M059J (cell line): ENCODE measurements around the gene HABP2. TPM values are rescaled to one million over a fixed set of nuclear protein-coding genes. Genes with fewer than 3 reads are reported as not detected.

Experiments
- DNase-seq: peaks from one replicate; pipeline ENCODE4 v3.0.0-alpha.2; 2012; ENCODE audit warnings: low read depth
- total RNA-seq: library from RNA; depleted of rRNA; stranded (reverse); fragments of >200 nt; shearing (Covaris generic); gene quantifications from 2 replicates; pipeline ENCODE4 v1.2.3, GENCODE V29; 2014; rRNA removed

The HABP2 gene
- not detected in 2 replicates for total RNA-seq

DNA sequence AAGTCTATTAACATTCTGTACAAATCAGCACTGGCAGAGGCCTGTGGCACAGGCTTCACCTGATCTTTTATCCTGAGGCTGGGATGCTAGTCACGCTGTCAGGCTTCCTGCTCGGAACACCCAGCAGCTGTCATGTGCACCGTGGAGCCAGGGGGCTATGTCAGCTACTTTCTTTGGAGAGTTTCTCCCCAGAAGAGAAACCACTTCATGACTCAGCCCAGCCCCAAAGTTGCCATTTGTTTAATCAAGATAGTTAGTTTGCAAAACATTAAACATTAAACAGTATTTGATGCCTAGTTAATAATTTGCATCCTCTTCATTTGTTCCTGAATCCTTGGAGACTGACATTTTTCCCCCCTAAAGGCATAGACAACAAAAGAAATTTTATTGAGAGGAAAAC is at the start of gene HABP2:
HABP2 (plus strand) TSS at position 353 of the 400 bp plus-strand sequence. CDS start 69 bp downstream, outside the sequence.
- DNase-seq, result no peak

DNA sequence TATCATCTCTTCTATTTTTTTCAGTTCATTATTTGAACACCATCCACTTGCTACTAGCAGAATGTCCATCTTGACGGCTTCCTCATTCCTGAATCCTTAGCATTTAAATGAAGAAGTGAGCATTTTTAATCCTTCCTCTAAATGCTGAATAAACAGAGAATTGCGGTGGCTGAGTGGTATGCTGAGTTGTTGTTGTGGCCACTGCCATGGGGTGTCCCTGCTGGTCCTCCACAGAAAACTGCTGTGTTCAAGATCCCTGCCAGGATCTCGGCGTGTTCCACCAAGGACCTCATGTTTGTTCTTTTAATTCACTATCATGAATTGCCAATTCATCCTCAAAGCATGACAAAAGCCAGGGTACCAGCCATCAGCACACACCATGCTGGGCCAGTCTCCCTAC is 48.9 kb upstream of the HABP2 start:
- no peak for DNase-seq

DNA sequence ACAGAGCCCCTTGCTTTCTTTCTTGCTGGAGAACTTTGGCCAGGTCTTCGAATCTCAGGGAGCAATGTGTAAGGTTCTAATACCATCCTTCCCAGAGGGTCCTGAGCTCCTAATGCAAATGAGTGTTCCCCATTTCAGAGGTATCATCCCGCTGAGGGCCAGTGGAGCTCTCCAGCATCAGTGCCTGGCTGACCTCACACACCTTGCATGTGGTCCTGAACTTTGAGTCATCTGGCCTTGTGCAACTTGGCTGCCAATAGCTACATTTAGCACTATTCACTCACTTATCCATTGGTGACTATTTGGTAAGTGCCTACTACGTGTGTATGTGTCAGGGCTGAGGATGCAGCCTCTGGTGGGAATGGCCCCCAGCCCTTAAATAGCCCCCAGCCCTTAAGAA is 48.4 kb upstream of the HABP2 start:
- no peak for DNase-seq

DNA sequence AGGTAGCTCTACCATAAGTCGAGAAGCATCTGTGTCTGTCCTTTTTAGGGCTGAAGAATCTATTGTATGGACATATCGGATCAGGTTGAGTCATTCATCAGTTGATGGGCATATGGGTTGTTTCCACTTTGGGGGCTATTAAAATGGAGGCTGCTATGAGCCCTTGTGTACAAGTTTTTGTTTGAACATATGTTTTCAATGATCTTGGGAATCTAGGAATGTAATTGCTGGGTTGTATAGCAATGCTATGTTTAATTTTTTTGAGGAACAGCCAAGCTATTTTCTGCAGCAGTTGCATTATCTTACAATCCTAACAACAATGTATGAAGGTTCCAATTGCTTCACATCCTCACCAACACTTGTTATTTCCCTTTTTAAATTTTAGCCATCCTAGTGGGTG is 46.4 kb upstream of the HABP2 start:
- no peak for DNase-seq

DNA sequence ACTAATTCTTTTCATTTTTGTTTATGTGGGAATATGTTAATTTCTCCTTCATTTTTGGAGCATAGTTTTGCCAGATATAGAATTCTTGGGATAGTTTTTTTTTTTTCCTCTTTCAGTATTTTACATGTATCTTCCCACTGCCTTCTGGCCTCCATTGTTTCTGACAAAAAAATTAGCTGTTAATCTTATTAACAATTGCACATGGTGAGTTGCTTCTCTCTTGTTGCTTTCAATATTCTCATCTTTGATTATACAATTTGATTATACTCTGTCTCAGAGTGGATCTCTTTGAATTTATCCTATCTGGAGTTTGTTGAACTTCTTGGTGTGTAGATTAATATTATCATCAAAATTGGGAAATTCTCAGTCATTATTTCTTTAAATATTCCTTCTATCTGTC is 41.4 kb upstream of the HABP2 start:
- no peak for DNase-seq

DNA sequence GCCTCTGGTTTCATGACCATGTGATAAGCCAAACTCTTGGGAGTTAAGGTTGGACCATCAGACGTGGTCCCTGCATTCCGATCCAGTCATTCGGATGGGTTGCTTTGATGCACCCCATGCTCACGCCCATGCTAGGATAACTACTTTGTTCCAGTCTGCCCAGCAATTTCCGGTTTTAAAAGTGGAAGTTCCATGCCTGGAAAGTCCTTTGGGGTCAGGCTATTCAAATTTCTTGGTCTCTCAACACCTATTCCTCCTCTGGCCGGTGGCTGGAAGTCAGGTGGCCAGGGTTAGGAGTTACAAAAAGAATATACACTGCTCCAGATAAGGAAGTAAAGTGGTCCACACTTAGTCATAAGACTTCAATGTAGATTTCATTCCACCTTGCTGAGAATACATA is 37.7 kb upstream of the HABP2 start:
- DNase-seq, result no peak

DNA sequence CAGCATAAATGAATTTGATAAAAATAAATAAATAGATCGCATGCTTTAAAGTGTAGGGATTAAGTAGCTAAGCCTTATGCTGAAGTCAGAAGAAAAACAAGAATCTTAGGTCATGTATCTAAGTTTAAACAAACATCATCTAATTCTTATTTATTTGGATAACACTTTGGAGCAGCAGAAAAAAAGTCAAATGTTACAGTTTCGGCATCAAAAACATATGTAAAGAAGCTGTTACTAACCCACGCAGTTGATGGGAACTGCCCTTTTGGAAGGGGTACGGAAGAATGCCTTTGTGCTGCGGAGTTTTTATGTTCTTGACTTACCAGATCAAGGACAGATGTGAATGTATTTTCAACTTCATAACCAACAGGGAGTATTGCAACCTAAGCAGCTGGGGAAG is 37.3 kb upstream of the HABP2 start:
- DNase-seq, result no peak

DNA sequence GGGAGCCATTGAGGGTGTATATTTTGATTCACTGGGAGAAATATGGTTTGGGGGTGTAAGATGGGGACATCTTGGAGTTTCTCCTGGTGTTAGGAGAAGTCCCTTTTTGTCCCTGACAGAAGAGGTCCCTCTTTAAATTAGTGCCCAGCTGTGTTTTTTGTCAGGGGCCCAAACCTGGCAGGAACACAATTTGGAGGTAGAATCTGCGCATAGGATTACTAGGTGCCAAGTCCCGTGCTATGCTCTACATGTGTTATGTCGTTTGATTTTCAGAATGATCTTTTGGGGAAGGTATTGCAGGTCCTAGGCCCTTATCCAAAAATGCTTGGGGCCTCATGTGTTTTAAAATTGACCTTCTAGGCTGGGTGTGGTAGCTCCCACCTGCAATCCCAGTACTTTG is 36.8 kb upstream of the HABP2 start:
- DNase-seq, result no peak

DNA sequence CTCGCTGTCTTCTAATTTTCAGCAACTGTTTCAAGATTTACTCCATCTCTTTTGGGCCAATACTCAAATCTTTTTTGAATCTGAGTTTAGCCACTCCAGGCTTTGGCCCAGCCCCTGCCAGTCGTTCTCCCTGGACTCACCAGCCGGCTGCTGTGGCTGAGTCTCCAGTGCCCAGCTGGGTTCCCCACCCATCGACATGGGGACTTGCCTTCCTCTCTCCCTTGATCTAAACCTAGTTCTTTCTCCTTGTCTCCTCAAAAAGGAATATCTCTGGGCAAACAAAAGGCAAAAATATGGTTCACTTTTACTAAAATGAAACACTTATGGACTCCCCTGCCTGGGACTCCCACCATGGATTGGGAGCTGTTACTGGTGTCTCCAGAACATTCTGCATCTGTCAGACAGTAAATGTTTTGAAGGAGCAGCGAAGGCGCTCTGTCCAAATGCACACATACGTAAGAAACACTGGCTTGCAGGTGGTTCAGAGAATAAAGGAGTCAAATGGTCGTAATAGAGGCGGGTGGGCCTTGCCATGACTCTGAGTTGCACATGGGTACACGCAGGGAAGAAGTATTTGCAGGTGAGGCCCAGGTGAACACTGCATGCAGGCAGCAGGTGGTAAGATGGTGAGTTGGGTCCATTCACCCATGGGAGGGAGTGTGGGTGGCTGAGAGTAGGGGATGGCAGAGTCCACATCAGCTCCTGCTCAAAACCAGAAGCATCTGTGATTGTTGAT is 35.5 kb upstream of the HABP2 start:
- DNase-seq, result no peak

DNA sequence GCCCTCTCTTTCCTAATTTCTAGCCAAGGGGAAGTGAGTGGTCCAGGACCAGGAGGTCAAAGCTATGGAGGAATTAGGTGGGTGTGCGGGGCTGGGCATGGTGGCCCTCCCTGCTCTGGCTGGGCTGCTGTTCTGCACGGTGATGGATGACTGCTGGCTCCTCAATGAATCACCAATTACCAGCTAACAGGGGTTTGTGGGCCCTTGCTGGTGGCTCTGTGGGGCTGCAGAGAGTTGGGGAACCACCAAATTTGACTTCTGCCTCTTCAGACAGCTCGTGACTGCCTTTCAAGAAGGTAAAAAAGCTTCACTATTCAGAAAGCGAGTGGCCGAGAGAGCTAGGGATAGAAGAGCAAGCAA is 35.0 kb upstream of the HABP2 start:
- DNase-seq, result no peak

DNA sequence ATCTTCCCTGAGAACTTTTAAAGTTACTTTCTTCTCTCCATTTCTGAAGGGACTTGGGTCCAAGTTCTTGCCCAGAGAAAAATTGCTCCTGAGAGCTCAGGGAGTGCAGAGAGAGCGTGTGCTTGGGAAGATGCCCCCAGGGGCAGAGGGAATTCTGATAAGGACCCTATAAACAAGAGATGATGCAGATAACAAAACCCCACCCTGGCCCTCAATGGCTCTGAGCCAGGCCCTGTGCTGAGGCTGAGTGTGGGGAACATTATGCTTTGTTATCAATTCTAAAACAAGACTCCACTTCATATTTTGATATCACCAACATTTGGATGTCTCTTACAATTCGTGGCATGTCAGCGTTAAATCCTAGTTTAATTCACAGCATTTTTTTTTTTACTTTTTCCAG is 34.4 kb upstream of the HABP2 start:
- DNase-seq, result no peak

DNA sequence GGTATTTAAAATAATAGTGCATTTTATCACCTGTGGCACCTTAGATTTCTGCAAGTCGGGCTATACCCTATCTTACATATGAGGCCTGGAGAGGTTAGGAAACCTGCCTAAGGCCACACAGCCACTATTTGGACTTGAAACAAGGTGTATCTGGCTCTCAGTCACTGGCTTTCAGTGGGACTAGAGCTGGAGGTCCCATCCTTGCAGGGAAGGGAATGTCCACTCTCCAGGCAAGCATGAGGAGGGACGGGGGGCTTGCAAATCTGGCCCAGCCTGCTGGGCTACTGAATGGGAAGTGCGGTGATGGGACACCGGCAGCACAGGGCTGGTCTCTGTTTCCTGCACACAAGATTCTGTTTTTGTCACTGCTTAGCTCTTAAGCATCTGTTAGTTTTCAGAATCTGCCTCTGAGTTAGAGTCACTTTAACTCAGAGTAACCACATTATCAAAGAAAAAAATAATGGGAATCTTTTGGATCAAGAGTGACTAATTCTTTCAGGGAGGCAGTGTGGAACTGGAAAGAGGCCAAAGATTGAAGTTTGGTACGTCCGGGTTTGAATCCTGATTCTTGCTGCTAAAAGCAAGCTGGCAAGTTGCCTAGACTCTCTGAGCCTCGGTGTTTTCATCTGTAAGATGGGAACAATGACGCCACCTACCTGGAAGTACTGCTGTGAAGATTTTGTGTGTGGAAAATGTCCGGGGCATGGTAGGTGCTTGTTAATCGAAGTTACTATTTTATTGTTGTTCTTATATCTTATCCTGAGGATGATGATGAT is 33.8 kb upstream of the HABP2 start:
- DNase-seq, result no peak

DNA sequence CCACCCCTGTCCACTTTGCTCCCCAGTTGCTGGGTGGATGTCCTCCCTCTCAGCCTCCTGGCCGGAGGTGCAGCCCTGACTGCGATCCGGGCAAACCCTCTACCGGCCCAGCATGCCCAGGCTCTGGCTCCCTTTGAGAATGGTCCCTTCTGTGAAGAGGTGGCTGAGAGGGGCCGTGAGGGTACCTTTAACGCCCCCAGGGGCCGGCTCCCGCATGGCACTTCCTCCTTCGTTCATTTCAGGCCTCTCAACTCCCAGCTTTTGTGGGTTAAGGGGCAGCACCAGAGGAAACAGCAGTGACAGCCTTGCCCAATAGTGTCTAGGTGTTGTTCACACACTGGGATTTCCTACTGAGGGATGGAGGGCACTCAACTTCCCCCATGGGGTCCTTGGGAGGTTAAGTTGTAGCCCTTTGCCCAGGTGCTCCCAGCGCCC is 33.2 kb upstream of the HABP2 start:
- DNase-seq, result no peak

DNA sequence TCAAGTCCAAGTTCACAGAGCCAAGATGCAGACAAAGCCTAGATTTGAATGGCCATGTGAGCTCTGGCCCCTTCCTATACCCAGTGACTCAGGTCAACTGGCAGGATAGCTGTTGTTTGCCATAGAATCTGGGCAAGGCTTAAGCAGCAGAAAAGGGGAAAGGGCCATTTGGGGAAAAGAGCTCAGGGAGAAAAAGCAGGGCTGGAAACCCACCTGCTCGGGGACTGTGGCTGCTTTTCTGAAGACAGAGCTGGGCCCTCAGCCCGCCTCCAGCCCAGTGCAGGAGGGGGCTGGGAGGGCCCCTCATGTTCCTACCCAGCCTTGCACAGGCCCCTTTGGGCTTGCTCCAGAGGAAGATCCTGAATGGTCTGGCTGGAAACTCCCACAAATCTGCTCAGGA is 32.6 kb upstream of the HABP2 start:
- no peak for DNase-seq

DNA sequence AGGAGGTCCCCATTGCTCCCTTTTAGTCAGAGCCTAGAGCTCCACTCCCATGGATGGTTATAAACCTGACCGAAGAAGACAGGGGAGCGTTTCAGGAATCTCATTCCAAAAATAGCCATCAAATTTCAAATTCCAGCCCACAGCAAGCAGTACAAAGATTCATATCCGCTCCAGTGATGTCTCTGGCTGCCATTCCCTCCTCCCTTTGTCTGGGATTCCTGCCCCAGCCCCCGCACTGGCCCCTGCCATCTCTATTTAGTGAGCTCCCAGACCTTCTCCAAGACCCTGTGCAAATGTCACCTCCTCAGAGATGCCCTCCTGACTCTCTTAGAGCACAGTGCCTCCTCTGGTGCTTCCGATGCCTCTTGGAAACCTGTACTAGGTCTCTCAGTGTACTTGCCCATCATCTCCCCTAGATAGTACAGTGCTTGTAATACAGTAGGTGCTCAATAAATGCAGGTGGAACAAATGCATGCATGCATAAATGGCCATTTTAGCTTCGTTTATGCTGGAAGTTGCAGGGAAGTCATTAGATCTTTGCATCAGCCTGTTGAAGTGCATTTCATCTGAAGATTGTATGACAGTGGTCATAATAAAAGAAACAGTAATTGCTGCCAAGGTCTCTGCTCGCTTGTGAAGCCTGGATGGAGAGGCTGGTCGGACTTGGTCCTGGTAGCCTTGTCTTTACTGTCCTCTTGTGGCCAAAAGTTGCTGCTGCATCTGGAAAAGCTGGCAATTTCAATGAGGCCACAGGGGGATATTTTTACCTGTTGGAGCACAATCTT is 32.0 kb upstream of the HABP2 start:
- DNase-seq, result peak; percentile 60

DNA sequence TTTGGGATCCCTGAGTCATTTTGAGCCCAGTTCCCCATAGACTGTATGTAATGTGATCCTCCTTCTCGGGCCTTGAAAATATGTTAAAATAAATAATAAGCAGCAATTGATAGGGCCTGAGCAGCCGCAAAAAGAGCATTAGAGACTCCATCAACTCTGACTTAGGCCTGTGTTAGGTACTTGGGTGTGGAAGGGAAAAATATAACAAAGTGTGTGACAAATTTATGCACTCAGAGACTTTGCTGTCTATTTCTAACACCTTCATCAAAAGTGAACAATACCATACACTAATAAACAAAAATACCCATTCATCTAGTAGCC is 31.4 kb upstream of the HABP2 start:
- DNase-seq, result no peak

DNA sequence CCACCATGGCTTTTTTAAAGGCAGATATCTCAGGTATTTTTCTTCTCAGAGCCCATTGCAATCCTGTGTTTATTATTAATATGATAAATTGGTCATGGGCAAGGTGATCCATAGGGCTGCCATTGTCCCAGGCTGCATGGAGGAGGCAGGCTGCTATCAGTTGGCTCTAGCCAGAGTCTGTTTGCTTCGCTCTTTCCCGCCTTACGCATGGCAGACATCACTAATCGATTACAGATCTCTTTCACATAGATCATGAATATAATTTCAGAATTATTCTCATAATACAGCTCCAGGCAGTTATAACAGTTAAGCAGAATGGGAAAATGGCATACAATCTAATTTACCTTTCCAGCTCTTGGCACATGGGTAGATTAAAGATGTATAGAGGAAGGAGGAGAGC is 30.4 kb upstream of the HABP2 start:
- no peak for DNase-seq

DNA sequence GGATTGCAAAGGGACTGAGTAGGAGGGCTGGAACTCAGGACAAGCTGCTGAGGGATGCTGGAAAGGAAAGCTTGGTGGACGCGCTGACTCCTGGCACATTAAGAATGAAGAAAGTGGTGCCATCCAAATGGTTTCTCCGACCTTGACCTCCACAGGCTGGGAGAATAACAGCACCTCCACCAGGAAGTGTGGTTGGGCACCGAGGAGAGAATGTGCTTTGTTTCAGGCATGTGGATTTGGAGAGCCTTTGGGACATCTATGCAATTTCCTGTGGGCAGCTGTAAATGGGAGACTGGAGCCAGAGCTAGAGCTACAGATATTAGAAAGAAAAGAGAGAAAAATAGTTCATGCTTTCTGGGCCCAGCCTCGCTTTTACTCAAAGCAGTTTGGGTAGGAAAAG is 29.8 kb upstream of the HABP2 start:
- no peak for DNase-seq

DNA sequence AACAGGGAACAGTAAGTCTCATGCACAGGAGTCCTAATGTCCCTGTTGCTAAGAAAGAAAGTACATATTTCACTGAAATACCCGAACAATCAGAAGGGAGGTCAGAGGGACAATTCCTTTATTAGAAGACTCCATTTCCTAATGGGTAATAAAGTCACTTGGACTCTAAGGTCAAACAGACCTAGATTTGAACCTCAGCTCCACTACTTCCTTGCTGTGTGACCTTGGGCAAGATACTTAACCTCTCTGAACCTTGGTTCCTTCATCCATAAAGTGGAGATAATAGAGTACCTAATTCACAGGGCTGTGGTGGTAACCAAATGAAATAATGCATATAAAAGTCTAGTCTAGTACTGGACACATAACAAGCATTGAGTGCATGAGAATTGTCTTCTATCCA is 29.2 kb upstream of the HABP2 start:
- DNase-seq, result no peak

DNA sequence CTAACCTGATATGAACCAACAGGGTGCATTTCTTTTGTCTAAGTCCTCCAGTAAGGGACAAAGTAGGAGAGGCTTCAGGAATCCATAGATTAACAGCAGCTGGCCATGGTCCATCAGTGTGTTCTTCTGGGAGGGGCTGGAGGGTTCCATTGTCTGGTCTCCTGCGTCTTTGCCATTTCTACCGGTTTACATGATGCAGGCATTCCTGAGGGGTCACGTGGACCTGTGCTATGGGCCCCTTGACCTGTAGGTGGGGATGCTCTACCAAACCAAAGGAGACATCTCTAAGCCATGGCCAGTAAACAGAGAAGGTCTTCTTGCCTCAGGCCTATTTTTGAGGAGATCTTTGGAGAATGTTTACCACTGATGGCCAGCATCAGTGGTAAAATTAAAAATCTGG is 28.7 kb upstream of the HABP2 start:
- DNase-seq, result no peak

DNA sequence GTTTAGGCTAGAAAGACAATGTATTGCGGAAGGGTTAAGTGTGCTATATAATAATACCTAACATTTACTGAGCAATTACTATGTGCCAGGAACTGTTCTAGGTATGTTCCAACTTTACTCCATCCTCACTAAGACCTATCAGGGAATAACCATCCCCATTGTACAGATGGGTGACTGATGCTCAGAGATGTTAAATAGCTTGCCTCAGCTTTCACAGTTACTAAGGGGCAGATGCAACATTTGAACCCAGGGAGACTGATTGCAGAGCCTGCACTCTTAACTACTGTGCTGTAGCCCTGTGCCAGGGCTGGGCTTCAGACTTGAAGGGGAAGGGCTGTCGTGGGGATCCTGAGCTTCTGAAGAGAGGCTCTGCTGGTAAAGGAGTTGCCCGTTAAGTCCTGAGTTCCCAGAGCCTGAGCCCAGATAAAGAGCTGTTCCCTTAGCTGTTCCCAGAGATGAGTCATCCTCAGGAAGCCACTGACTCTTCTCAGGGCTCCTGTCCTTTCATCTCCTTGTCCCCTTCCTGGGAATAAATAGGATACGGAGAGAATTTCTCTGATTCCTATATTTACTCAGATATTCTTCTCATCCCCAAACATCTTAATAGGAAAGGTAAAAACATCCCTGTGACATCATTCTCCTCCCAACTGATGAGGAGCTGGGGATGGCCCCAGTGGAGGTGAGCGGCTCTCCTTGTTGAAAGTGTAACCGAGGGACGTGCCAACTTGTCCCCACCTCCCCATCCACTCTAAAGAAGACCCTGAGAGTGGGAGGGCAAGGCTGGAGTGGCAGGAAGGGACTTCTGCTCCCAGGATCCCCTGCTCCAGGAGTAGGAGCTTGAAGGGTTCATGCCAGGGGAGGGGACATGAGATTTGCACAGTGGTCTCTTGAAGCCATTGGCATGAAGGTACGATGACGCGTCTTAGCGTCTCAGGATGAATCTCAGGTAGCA is 28.0 kb upstream of the HABP2 start:
- peak; percentile 52 for DNase-seq

DNA sequence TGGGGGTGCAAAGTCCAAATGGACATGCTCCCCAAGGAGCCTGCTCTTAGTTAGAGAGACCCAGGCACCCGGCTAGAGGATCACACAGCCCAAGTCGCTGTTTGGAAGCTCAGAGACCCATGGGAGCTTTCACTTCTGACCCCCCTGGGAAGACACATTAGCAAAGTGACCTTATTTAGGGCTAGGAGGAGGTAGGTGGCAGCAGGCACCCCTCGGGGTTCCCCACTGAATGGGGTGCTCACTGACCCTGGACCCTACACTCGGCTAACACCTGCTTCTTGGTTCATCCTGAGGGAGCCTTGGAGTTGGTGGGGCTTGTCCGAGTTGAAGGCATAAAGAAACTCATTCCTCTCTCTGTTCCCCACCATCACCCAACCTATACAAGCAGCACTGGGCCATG is 27.1 kb upstream of the HABP2 start:
- no peak for DNase-seq
